GM19372 (cell line): ENCODE measurements around the gene THAP6.

Experiments used
- ATAC-seq: cut with Tn5 transposase; IDR thresholded peaks from one replicate; pipeline ENCODE4 v1.9.1; 2021; ENCODE audit warnings: mild to moderate bottlenecking, low read depth, moderate library complexity; ENCODE audit not compliant: unreplicated experiment

The THAP6 gene

GRCh38 chr4:75566911-75567310, 52.6 kb downstream of the THAP6 start:
- ATAC-seq, result no peak

DNA sequence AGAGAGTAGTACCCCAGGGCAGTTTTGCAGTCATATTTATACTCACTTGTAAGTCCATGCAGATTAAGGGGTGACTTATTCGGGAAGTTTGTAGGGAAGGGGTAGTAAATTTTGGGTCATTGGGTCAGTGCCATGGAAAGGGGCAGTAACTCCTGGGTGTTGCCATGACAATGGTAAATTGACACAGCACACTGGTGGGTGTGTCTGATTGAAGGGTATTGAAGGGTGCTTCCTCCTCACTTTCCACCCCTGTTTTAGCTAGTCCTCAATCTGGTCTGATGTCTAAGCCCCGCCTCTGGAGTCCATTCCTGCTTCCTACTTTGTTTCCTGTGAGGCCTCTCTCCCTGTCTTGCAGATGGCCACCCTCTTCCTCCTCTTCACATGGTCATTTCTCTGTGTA, 53.5 kb downstream of the THAP6 start:
- no peak for ATAC-seq
